GM12878 (cell line): ENCODE results near the gene DPH6. TPM values are rescaled to one million over a fixed set of nuclear protein-coding genes. Genes with fewer than 3 reads are reported as not detected.

ENCODE experiments used
- ATAC-seq: fragments of 200-7000 bp; cut with Tn5 transposase; 3 replicates; pipeline ENCODE4 v1.9.1; 2020; ENCODE audit warnings: mild to moderate bottlenecking, moderate library complexity
- BruUV-seq: library from RNA; stranded (reverse); fragments of 400-500 nt; replicated peaks from 2 replicates; lab custom pipeline; 2021; lab: Mats Ljungman, UMichigan
- CTCF ChIA-PET: fragments of 300-600 bp; sonication (Branson Sonifier 250); formaldehyde crosslinking; extraction: SDS; loops from one replicate; lab custom pipeline; 2021; ENCODE audit warnings: inconsistent platforms; lab: Yijun Ruan, JAX
- POLR2A ChIA-PET: fragments of 350-600 bp; formaldehyde crosslinking; extraction: SDS; loops from one replicate; lab custom pipeline; 2021; ENCODE audit warnings: inconsistent platforms; lab: Charles Lee
- RAD21 ChIA-PET: fragments of 300-600 bp; sonication (Branson Sonifier 250); formaldehyde crosslinking; loops from one replicate; lab custom pipeline; 2023; ENCODE audit warnings: antibody characterized with exemption; ENCODE audit not compliant: unreplicated experiment; lab: Charles Lee
- SMC1A ChIA-PET: fragments of 300-600 bp; sonication (Branson Sonifier 250); formaldehyde crosslinking; loops from one replicate; lab custom pipeline; 2023; ENCODE audit not compliant: unreplicated experiment, uncharacterized antibody; lab: Charles Lee
- DNase-seq: peaks from one replicate; pipeline ENCODE4 v3.0.0-alpha.2; 2011; ENCODE audit warnings: low read depth, low spot score
- FAIRE-seq: peaks from 3 replicates; lab custom pipeline; 2011; peaks lifted over from hg19 to GRCh38; lab: Jason Lieb, UNC
- H2AFZ ChIP-seq: 2 replicates; pipeline ENCODE4 v1.6.0; 2011; ENCODE audit warnings: low read depth, low read length, control low read depth; ENCODE audit not compliant: control insufficient read depth
- H3K27ac ChIP-seq: 2 replicates; pipeline ENCODE4 v1.5.1; 2011; ENCODE audit warnings: control low read depth; ENCODE audit not compliant: control insufficient read depth, insufficient read depth
- H3K27me3 ChIP-seq, 2 experiments: replicated peaks in 1 of 2; 2 replicates each; pipeline versions ENCODE4 v1.6.0 to v1.6.1; 2011; ENCODE audit warnings: low read length in 1 of 2; ENCODE audit not compliant: control insufficient read depth in 2 of 2, insufficient read depth in 2 of 2
- H3K36me3 ChIP-seq, 2 experiments: 2 replicates each; pipeline ENCODE4 v1.5.1; 2011; ENCODE audit warnings: low read length in 1 of 2; ENCODE audit not compliant: control insufficient read depth in 2 of 2, insufficient read depth in 2 of 2
- H3K4me1 ChIP-seq: 2 replicates; pipeline ENCODE4 v1.6.1; 2011; ENCODE audit warnings: mild to moderate bottlenecking, low read length, moderate library complexity, mixed read lengths; ENCODE audit not compliant: control insufficient read depth, insufficient read depth
- H3K4me2 ChIP-seq: 2 replicates; pipeline ENCODE4 v1.6.0; 2011; ENCODE audit warnings: control low read depth; ENCODE audit not compliant: control insufficient read depth, insufficient read depth
- H3K4me3 ChIP-seq: fragments of 200-600 bp; sonication (generic); 2 replicates; pipeline ENCODE4 v1.5.1; 2016
- H3K79me2 ChIP-seq: 2 replicates; pipeline ENCODE4 v1.6.0; 2011; ENCODE audit warnings: low read length; ENCODE audit not compliant: control insufficient read depth, insufficient read depth
- H3K9ac ChIP-seq: 2 replicates; pipeline ENCODE4 v1.8.0; 2011; ENCODE audit warnings: low read length, control low read depth, mixed read lengths; ENCODE audit not compliant: control insufficient read depth, insufficient read depth
- H3K9me3 ChIP-seq: replicated peaks from 3 replicates; pipeline ENCODE4 v1.5.1; 2011; ENCODE audit warnings: mild to moderate bottlenecking, low read length; ENCODE audit not compliant: control insufficient read depth, insufficient read depth
- H4K20me1 ChIP-seq: 2 replicates; pipeline ENCODE4 v1.6.0; 2011; ENCODE audit not compliant: control insufficient read depth, insufficient read depth
- ASH2L ChIP-seq: fragments of 300-600, 200-600 bp; sonication (generic); IDR thresholded peaks from 2 replicates; pipeline ENCODE4 v1.6.1; 2017; ENCODE audit warnings: low read depth, mild to moderate bottlenecking, borderline replicate concordance
- BACH1 ChIP-seq: fragments of 450-650 bp; IDR thresholded peaks from 2 replicates; pipeline ENCODE4 v1.6.1; 2017; ENCODE audit warnings: mild to moderate bottlenecking, borderline replicate concordance
- BCL11A ChIP-seq: IDR thresholded peaks from 2 replicates; pipeline ENCODE4 v1.6.1; 2011; ENCODE audit warnings: low read depth, low read length
- BHLHE40 ChIP-seq, 2 experiments: fragments of 450-650 bp in 1 of 2; IDR thresholded peaks; 2 replicates each; pipeline ENCODE4 v1.6.1; 2011 to 2017; ENCODE audit warnings: low read depth in 2 of 2, borderline replicate concordance in 1 of 2, improper control_type of control experiment in 1 of 2, low read length in 1 of 2, mild to moderate bottlenecking in 1 of 2
- CBFB ChIP-seq: IDR thresholded peaks from 2 replicates; pipeline ENCODE4 v1.6.1; 2016; ENCODE audit warnings: antibody characterized with exemption, low read depth
- HDAC6 ChIP-seq: fragments of 200-600 bp; sonication (generic); IDR thresholded peaks from one replicate; pipeline ENCODE4 v1.8.0; 2017; ENCODE audit warnings: antibody characterized with exemption; ENCODE audit not compliant: unreplicated experiment
- MYC ChIP-seq: IDR thresholded peaks from 2 replicates; pipeline ENCODE4 v1.6.1; 2011; ENCODE audit warnings: mild to moderate bottlenecking, low read length, moderate library complexity, inconsistent platforms; ENCODE audit not compliant: insufficient read depth, insufficient replicate concordance, insufficient read length, severe bottlenecking
- RBBP5 ChIP-seq: fragments of 200-600 bp; sonication (generic); conservative IDR thresholded peaks from 2 replicates; pipeline ENCODE4 v1.6.1; 2016
- RUNX3 ChIP-seq: IDR thresholded peaks from 2 replicates; pipeline ENCODE4 v1.6.1; 2012; ENCODE audit warnings: low read length, inconsistent platforms
- YY1 ChIP-seq: IDR thresholded peaks from 2 replicates; pipeline ENCODE4 v1.6.1; 2011; ENCODE audit warnings: low read depth, mild to moderate bottlenecking, low read length
- ZBTB33 ChIP-seq: fragments of 450-650 bp; IDR thresholded peaks from 2 replicates; pipeline ENCODE4 v1.6.1; 2017; ENCODE audit warnings: mild to moderate bottlenecking
- ZNF384 ChIP-seq: IDR thresholded peaks from 2 replicates; pipeline ENCODE4 v1.6.1; 2012; ENCODE audit warnings: low read depth, mild to moderate bottlenecking, low read length, improper control_type of control experiment, borderline replicate concordance
- ZNF687 ChIP-seq: fragments of 450-650 bp; IDR thresholded peaks from 2 replicates; pipeline ENCODE4 v1.6.1; 2017; ENCODE audit warnings: mild to moderate bottlenecking, moderate library complexity
- WGBS: methylation state at CpG from one replicate; pipeline ENCODE4 v1.1.6; 2016; ENCODE audit warnings: low lambda C conversion rate; ENCODE audit not compliant: insufficient replicate concordance, insufficient coverage; ENCODE audit errors: missing lambda C conversion rate; 5-methylcytosine and 5-hydroxymethylcytosine counted together
- in situ Hi-C: fragments of 300-500 bp; cut with MboI; formaldehyde crosslinking; loops from 9 replicates; pipeline ENCODE4 v1.14.3; 2018; ENCODE audit warnings: mixed read lengths
- intact Hi-C: fragments of 100-400 bp; cut with micrococcal nuclease; formaldehyde crosslinking; loops from one replicate; pipeline ENCODE4 v1.14.2; 2022; ENCODE audit not compliant: unreplicated experiment
- polyA plus RNA-seq, 11 experiments: library from polyadenylated mRNA; depleted of rRNA in 4 of 11; unstranded in 6 of 11; stranded (reverse) in 5 of 11; fragments of >200 nt; fragmentation: Nextera tagmentation in 4 of 11; fragmentation: Illumina TruSeq in 1 of 11; extraction: Ambion mirVana in 4 of 11; extraction: Trizol in 1 of 11; gene quantifications; 1 replicate in 1 of 11; 2 replicates in 10 of 11; pipeline versions ENCODE4 v1.2.1 to v1.2.3, GENCODE V29; 2011 to 2016; ENCODE audit warnings: inconsistent platforms in 2 of 11, missing spikeins in 2 of 11, low read depth in 1 of 11
- total RNA-seq, 4 experiments: library from RNA; depleted of rRNA in 3 of 4; stranded (reverse); fragments of >200 nt in 3 of 4; fragmentation: Illumina TruSeq in 1 of 4; extraction: Trizol in 1 of 4; gene quantifications; 2 replicates each; pipeline versions ENCODE4 v1.2.1 to v1.2.3, GENCODE V29; 2013 to 2021

The DPH6 gene
- total and polyA plus RNA-seq, 10 of the 15 experiments (the other 5 are each of a cell fraction or from before 2014, with no cell fraction given) = 9.0 to 68.5 (median 17.1) TPM

GRCh38 chr15:35567392-35567791 is 21.4 kb upstream of the DPH6 start:
- no peak overlapping the region for H3K4me2 ChIP-seq
- no peak overlapping the region for H3K9ac ChIP-seq
- no peaks in the 10 kb centered on the region for H3K79me2 ChIP-seq
- H3K27me3 ChIP-seq = no peaks in the 10 kb centered on the region; a peak in 1 of 4 replicates
- POLR2A ChIA-PET = no interaction called here
- no peak overlapping the region for H2AFZ ChIP-seq
- H3K27ac ChIP-seq = no peak overlapping the region
- CTCF ChIA-PET = interaction anchor here (0.7 to 1.0 kb wide), 2 partner anchors 9 to 108 kb away, joined by 3 to 4 read pairs; no protein-coding TSS in a partner anchor
- DNase-seq = no peak
- 94% methylated on average over 1 of the region's 1 CpG for WGBS
- no peaks in the 10 kb centered on the region for H3K9me3 ChIP-seq
- RAD21 ChIA-PET = no interaction called here
- H3K4me1 ChIP-seq = no peaks in the 10 kb centered on the region
- no peak for FAIRE-seq
- no peak for ATAC-seq
- TF ChIP-seq CBFB = no peak
- TF ChIP-seq MYC = no peak
- TF ChIP-seq BCL11A = no peak
- no peak for TF ChIP-seq RUNX3
- no peak for TF ChIP-seq ZNF384
- H3K36me3 ChIP-seq = no peaks in the 10 kb centered on the region
- H3K4me3 ChIP-seq = no peak overlapping the region
- intact Hi-C loops (no loop called here), in situ Hi-C loops (no loop called here)
- BruUV-seq = no TSS peak
- SMC1A ChIA-PET = no interaction called here
- H4K20me1 ChIP-seq = no peaks in the 10 kb centered on the region

- SMC1A ChIA-PET = no interaction called here
- DNase-seq (no peak), FAIRE-seq (no peak), ATAC-seq (no peak)
- CTCF ChIA-PET = interaction anchor here (0.7 to 1.0 kb wide), 2 partner anchors 10 to 108 kb away, joined by 3 to 4 read pairs; no protein-coding TSS in a partner anchor
- 64% methylated on average over 3 of the region's 3 CpGs for WGBS
- Histone ChIP-seq H3K9me3 (no peaks in the 10 kb centered on the region), H4K20me1 (no peaks in the 10 kb centered on the region), H3K4me2 (no peak overlapping the region), H3K4me1 (no peaks in the 10 kb centered on the region), H2AFZ (no peak overlapping the region), H3K27ac (no peak overlapping the region), H3K27me3 (no peaks in the 10 kb centered on the region; a peak in 1 of 4 replicates), H3K9ac (no peak overlapping the region), H3K4me3 (no peak overlapping the region), H3K79me2 (no peaks in the 10 kb centered on the region), H3K36me3 (no peaks in the 10 kb centered on the region)
- in situ Hi-C loops (no loop called here), intact Hi-C loops (no loop called here)
- RAD21 ChIA-PET = no interaction called here
- no TSS peak for BruUV-seq
- POLR2A ChIA-PET = no interaction called here
- TF ChIP-seq ZBTB33 (no peak), YY1 (no peak), BHLHE40 (IDR thresholded peaks at IDR 0.05; ENCODE audit: borderline replicate concordance in 1 of 2, low read depth in 2 of 2, low read length in 1 of 2) (no peak), HDAC6 (no peak), ASH2L (no peak), BACH1 (no peak), RBBP5 (no peak), ZNF687 (no peak)
Observed at GRCh38 chr15:35566991-35567390, 21.0 kb upstream of the DPH6 start.
